CD4-positive, alpha-beta T cell treated with Interleukin-10 for 1 hour (primary cell): ENCODE data around the gene PSG4.
"Not testable (repeated sequence)": the region's sequence is repeated elsewhere in the genome, so short reads cannot be mapped to it uniquely, and the experiment has no call there.

Source experiments
- DNase-seq: peaks from one replicate; pipeline ENCODE4 v3.0.0-alpha.2; 2020

PSG4 gene

DNA sequence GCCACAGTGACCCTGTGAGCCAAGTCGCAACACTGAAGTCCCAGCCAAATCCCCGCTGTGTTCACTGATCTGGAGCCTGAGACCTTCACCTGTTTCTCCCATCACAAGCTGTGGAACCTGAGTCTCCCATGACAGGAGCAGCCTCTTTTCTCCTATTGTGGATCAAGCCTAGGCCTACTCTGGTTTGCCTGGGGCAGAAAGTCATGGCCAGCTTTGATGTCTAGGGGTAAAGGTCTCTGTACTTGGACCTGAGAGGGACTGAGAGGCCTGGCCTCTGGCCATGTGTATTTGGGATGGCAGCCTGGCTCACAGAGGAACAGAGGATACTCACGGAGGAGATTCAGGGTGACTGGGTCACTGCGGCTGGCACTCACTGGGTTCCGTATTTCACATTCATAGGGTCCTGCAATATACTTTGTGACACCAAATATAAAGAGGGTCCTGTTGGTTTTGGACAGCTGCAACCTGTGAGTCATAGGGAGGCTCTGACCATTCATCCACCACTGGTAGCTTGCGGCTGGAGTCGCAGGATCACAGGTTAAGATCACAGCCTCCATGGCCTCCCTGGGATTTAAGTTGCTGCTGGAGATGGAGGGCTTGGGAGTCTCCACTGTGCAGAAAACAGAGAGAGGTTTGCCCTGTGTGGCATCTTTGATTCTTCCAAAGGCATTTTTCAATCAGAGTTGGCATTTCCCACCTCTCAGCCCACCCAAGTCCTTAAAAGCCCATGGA, 7.6 kb downstream of the PSG4 start:
- DNase-seq, result not testable (repeated sequence)

- DNase-seq, result not testable (repeated sequence)
These were observed 11.0 kb downstream of the PSG4 start for GRCh38 chr19:43194397-43194796.

- not testable (repeated sequence) for DNase-seq
These were observed 12.9 kb downstream of the PSG4 start for GRCh38 chr19:43192381-43193155.

DNA sequence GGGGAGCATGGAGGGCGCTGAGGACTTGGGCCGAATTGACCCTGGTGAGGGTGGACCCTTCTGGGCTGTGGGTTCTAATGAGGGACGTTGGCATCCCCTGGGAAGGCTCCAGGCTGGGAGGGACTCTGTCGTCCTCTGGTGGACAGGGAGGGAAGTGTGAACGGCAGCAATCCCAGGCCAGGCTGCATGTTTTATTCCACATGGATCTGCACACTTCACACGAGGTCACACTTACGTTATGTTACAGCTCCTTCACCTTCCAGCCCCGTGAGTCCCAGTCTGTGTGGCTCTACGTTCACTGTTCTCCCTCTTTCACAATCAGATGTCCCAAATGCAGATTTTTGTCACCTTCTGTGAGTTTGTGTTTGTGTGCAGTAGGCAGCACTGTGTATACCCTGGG, 17.3 kb downstream of the PSG4 start:
- DNase-seq, result not testable (repeated sequence)

DNA sequence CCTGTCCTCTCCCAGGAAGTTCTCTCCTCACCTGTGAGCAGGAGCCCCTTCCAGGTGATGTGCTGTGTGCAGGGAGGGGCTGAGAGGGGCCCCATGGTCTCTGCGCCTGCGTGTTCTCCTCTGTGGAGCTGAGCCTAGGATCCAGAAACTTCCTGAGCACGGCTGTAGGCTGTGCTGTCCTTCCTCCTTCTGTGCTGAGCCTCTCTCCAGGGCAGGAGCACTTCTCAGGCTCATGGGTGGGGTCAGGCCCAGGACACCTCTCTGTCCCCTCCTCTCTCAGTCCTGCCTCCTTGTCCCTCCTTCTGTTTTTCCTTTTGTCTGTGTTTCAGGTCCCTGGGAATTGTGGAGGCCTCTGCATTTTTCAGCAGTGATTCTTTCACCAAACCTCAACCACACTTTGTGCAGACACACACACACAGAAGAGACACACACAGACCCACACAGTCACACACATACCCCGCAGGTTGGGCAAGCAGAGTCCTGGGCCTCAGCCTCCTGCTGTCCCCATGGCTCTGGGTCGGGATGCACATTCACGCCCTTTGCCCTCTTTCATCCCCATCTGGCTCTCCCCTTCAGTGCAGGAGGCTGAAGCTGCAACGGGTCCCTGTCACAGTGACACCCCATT, 19.0 kb downstream of the PSG4 start, which contains the start of gene PSG5:
PSG5 (minus strand) TSS at position 226 of the 625 bp plus-strand sequence; CDS start at position 95, 131 bp downstream.
- DNase-seq, result not testable (repeated sequence)

DNA sequence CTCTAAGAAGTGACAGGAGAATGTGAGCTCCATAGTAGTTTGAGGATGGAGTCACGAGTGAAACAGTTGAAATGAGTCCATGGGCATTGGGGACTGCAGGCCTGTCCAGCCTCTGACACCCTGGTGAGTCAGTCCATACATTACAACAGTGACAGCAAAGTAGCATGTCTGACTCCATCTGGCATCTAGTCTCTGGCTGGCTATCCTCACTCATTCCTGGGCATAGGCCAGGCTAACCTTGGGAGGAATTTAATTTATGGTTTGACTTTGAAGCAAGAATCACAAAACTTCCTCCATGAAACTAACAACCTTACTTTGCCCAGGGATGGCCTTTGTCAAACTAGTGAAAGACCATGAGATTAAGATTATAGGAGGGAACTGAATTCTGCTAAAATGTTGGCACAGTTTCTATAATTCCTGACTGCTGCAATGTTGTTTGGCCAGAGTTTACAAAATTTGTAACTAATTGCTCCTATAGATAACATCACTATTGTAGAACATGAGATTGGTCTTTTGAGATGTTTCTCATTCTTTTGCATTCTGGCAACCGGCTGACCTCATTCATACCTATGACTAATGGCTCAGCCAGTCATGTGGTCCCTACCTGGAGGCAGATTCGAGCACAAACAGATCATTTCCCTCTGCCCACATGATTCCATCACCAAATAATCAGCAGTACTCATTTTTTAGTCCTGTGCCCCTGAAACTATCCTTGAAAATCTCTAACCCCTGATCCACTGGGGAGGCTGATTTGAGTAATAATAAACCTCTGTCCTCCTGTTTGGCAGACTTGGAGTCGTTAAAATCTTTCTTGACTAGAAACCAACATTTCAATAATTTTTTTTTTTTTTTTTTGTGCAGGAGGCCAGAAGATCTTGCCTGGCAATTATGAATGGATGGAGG, 23.3 kb downstream of the PSG4 start:
- not testable (repeated sequence) for DNase-seq

GRCh38 chr19:43179569-43180147, 25.8 kb downstream of the PSG4 start:
- DNase-seq, result not testable (repeated sequence)

DNA sequence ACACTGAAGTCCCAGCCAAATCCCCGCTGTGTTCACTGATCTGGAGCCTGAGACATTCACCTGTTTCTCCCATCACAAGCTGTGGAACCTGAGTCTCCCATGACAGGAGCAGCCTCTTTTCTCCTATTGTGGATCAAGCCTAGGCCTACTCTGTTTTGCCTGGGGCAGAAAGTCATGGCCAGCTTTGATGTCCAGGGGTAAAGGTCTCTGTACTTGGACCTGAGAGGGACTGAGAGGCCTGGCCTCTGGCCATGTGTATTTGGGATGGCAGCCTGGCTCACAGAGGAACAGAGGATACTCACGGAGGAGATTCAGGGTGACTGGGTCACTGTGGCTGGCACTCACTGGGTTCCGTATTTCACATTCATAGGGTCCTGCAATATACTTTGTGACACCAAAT, 26.9 kb downstream of the PSG4 start:
- not testable (repeated sequence) for DNase-seq

GRCh38 chr19:43165906-43166305, 39.5 kb downstream of the PSG4 start:
- DNase-seq, result not testable (repeated sequence)

- not testable (repeated sequence) for DNase-seq
These were observed 42.3 kb downstream of the PSG4 start for GRCh38 chr19:43163135-43163534.

DNA sequence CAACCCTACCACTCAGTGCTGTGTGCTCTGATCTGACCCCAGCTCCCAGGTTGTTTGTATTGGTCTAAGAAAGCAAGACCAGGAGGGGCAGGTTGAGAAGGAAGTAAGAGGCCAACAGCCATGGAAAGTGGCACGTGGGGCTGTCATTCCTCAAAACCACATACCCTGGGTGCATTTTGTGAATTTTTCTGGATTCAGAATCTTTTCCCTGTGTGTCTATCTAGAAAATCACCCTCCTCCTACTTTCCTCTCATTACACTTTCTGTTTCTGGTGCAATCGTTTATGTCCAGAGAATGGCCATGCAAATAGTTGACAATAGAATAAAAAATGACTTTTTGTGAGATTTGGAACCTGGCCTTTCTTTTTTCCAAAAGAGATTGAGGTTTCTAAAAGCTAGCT, 43.2 kb downstream of the PSG4 start:
- DNase-seq, result not testable (repeated sequence)

- DNase-seq, result no peak
These were observed 53.2 kb downstream of the PSG4 start for GRCh38 chr19:43152214-43152613.

- DNase-seq, result not testable (repeated sequence)
These were observed 55.6 kb downstream of the PSG4 start for GRCh38 chr19:43149788-43150187.

DNA sequence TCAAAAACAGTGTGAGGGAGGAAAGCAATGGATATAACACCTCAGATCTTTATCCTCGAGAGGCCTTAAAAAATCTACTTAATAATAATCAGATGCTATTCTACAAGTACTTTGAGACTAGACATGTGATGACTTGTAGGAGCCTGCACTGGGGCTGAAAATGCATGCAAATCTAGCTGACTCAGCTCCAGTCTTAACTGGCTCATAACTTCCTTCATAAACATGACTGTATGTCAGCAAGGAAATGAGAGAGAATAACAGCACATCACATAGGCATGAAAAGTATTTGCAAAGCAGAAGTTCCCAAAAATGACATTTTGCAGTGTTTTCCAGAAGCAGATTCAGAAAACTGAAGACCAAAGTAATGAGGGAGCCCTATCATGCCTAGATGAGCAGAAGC, 57.2 kb downstream of the PSG4 start:
- no peak for DNase-seq
